Left ventricle myocardium inferior (tissue), 1 donor: Measurements from ENCODE around the gene HTR2C. TPM values are rescaled to one million over a fixed set of nuclear protein-coding genes. Genes with fewer than 3 reads are reported as not detected.

Experiments used
- DNase-seq: peaks from one replicate; pipeline ENCODE4 v3.0.0-alpha.2; 2020
- H3K27ac ChIP-seq: fragments of 200-600 bp; replicated peaks from 2 replicates; pipeline ENCODE4 v1.8.0; 2021
- H3K27me3 ChIP-seq: fragments of 200-600 bp; 2 replicates; pipeline ENCODE4 v1.8.0; 2021; ENCODE audit warnings: low read depth
- H3K36me3 ChIP-seq: fragments of 200-600 bp; 2 replicates; pipeline ENCODE4 v1.8.0; 2021
- H3K4me1 ChIP-seq: fragments of 200-600 bp; 2 replicates; pipeline ENCODE4 v1.8.0; 2021
- H3K4me3 ChIP-seq: fragments of 200-600 bp; 2 replicates; pipeline ENCODE4 v1.8.0; 2021; ENCODE audit warnings: mild to moderate bottlenecking, moderate library complexity
- H3K9me3 ChIP-seq: fragments of 200-600 bp; replicated peaks from 2 replicates; pipeline ENCODE4 v1.8.0; 2021
- CTCF ChIP-seq: fragments of 200-600 bp; IDR thresholded peaks from 2 replicates; pipeline ENCODE4 v1.8.0; 2021; ENCODE audit warnings: antibody characterized with exemption, mild to moderate bottlenecking, borderline replicate concordance
- intact Hi-C: fragments of 100-400 bp; cut with micrococcal nuclease; formaldehyde crosslinking; loops from one replicate; pipeline ENCODE4 v1.11.0; 2022
- total RNA-seq: library from RNA; stranded (reverse); fragmentation: NEBNext Ultra II Directional; extraction: Animal tissue kit (Norgen Biotek cat#: 25700); gene quantifications from one replicate; pipeline ENCODE4 v1.2.1, GENCODE V29; 2021
- donor health status: DM: no; HTN: yes; CAD: no; lungs with severe emphysema.

HTR2C gene
- total RNA-seq, 1 donor from 2014 or later = not detected

- no peaks in the 10 kb centered on the region for H3K27me3 ChIP-seq
- no peak for TF ChIP-seq CTCF
- H3K4me1 ChIP-seq = no peaks in the 10 kb centered on the region
- H3K4me3 ChIP-seq = no peak overlapping the region
- peaks cover 14% of the 10 kb centered on the region for H3K9me3 ChIP-seq
- no peak overlapping the region for H3K27ac ChIP-seq
- no peaks in the 10 kb centered on the region for H3K36me3 ChIP-seq
- intact Hi-C loops = no loop called here
- DNase-seq = no peak
Measured at GRCh38 chrX:114787061-114787460, 203.2 kb downstream of the HTR2C start.

GRCh38 chrX:114797494-114797893 is 213.6 kb downstream of the HTR2C start:
- Histone ChIP-seq H3K27ac (no peak overlapping the region), H3K27me3 (no peaks in the 10 kb centered on the region), H3K4me1 (no peaks in the 10 kb centered on the region), H3K4me3 (no peak overlapping the region), H3K36me3 (no peaks in the 10 kb centered on the region), H3K9me3 (no peaks in the 10 kb centered on the region)
- no peak for TF ChIP-seq CTCF
- DNase-seq = no peak
- intact Hi-C loops = no loop called here

GRCh38 chrX:114798907-114799306 is 215.0 kb downstream of the HTR2C start:
- H3K9me3 ChIP-seq = no peaks in the 10 kb centered on the region
- no peaks in the 10 kb centered on the region for H3K36me3 ChIP-seq
- intact Hi-C loops = no loop called here
- no peak overlapping the region for H3K4me3 ChIP-seq
- no peak overlapping the region for H3K27ac ChIP-seq
- no peaks in the 10 kb centered on the region for H3K4me1 ChIP-seq
- no peaks in the 10 kb centered on the region for H3K27me3 ChIP-seq
- no peak for TF ChIP-seq CTCF
- DNase-seq = no peak

- Histone ChIP-seq H3K27ac (no peak overlapping the region), H3K36me3 (no peaks in the 10 kb centered on the region), H3K4me3 (no peak overlapping the region), H3K4me1 (no peaks in the 10 kb centered on the region), H3K27me3 (no peaks in the 10 kb centered on the region), H3K9me3 (no peaks in the 10 kb centered on the region)
- TF ChIP-seq CTCF = no peak
- intact Hi-C loops = no loop called here
- no peak for DNase-seq
Measured at GRCh38 chrX:114800719-114801118, 216.8 kb downstream of the HTR2C start.

- no peak for TF ChIP-seq CTCF
- intact Hi-C loops = no loop called here
- no peak overlapping the region for H3K27ac ChIP-seq
- no peak overlapping the region for H3K4me3 ChIP-seq
- no peaks in the 10 kb centered on the region for H3K36me3 ChIP-seq
- H3K4me1 ChIP-seq = no peaks in the 10 kb centered on the region
- DNase-seq = no peak
- H3K27me3 ChIP-seq = no peaks in the 10 kb centered on the region
- no peaks in the 10 kb centered on the region for H3K9me3 ChIP-seq
Measured at GRCh38 chrX:114819509-114819908, 235.6 kb downstream of the HTR2C start.

- TF ChIP-seq CTCF = no peak
- DNase-seq = no peak
- Histone ChIP-seq H3K27ac (no peak overlapping the region), H3K4me3 (no peak overlapping the region), H3K27me3 (no peaks in the 10 kb centered on the region), H3K36me3 (no peaks in the 10 kb centered on the region), H3K4me1 (no peaks in the 10 kb centered on the region), H3K9me3 (peaks cover 8% of the 10 kb centered on the region)
- intact Hi-C loops = no loop called here
Measured at GRCh38 chrX:114841051-114841450, 257.2 kb downstream of the HTR2C start.
